ENCODE data around the gene CALM1.

- TF ChIP-seq CTCF (IDR thresholded peaks at IDR 0.05) (no peak), POLR2A (IDR thresholded peaks at IDR 0.05) (no peak), POLR2AphosphoS5 (IDR thresholded peaks at IDR 0.05) (no peak), EP300 (IDR thresholded peaks at IDR 0.05) (no peak)
Observed at GRCh38 chr14:90425373-90425879, 28.6 kb downstream of the CALM1 start.
